K562 (cell line): ENCODE measurements around the gene CLSTN1. TPM values are rescaled to one million over a fixed set of nuclear protein-coding genes. Genes with fewer than 3 reads are reported as not detected.

ENCODE experiments used
- ARID3B ChIP-seq: fragments of 250-450 bp; sonication (Bioruptor Pico); IDR thresholded peaks from 2 replicates; pipeline ENCODE4 v1.4.0; 2020; ENCODE audit warnings: borderline replicate concordance
- FUS ChIP-seq: fragments of 200-400 bp; formaldehyde crosslinking; optimal IDR thresholded peaks from 2 replicates; pipeline ENCODE3; 2017; ENCODE audit warnings: low read depth, low read length
- GATA2 ChIP-seq: sonication (generic); formaldehyde crosslinking; IDR thresholded peaks from 2 replicates; pipeline ENCODE4 v1.4.0; 2020; ENCODE audit warnings: mild to moderate bottlenecking, missing genetic modification reagents
- HDAC3 ChIP-seq: fragments of 450-650 bp; IDR thresholded peaks from 2 replicates; pipeline ENCODE4 v1.6.1; 2018; ENCODE audit warnings: borderline replicate concordance, mild to moderate bottlenecking, moderate library complexity; ENCODE audit not compliant: partially characterized antibody
- KLF16 ChIP-seq: IDR thresholded peaks from 2 replicates; pipeline ENCODE4 v1.6.1; 2016; ENCODE audit warnings: antibody characterized with exemption
- MCM3 ChIP-seq: fragments of 450-650 bp; IDR thresholded peaks from 2 replicates; pipeline ENCODE4 v1.6.1; 2016
- NR2C2 ChIP-seq, 2 experiments: fragments of 200-800 bp in 1 of 2; sonication (Bioruptor generic) in 1 of 2; sonication (generic) in 1 of 2; formaldehyde crosslinking in 1 of 2; IDR thresholded peaks; 2 replicates each; pipeline versions ENCODE4 v1.6.1 to v1.8.0; 2016 to 2022; ENCODE audit warnings: mild to moderate bottlenecking in 1 of 2, missing compliant biosample characterization in 1 of 2, missing genetic modification characterization in 1 of 2, missing genetic modification reagents in 1 of 2
- SP1 ChIP-seq: sonication (generic); formaldehyde crosslinking; IDR thresholded peaks from 2 replicates; pipeline ENCODE4 v1.8.1; 2022; ENCODE audit warnings: mild to moderate bottlenecking, missing genetic modification reagents
- TCF15 ChIP-seq: fragments of 250-450 bp; sonication (Bioruptor Pico); IDR thresholded peaks from 2 replicates; pipeline ENCODE4 v1.8.0; 2022; ENCODE audit warnings: moderate library complexity, mild to moderate bottlenecking, inconsistent platforms
- XRCC5 ChIP-seq: fragments of 200-400 bp; formaldehyde crosslinking; IDR thresholded peaks from 2 replicates; pipeline ENCODE4 v1.6.1; 2017; ENCODE audit warnings: low read depth, mild to moderate bottlenecking, low read length
- ZBTB40 ChIP-seq, 2 experiments: fragments of 450-650 bp in 1 of 2; sonication (generic) in 1 of 2; formaldehyde crosslinking in 1 of 2; IDR thresholded peaks; 2 replicates each; pipeline versions ENCODE4 v1.7.1 to v1.9.0; 2016 to 2022; ENCODE audit warnings: inconsistent platforms in 1 of 2, mild to moderate bottlenecking in 1 of 2, missing genetic modification reagents in 1 of 2
- ZNF143 ChIP-seq: sonication (generic); formaldehyde crosslinking; IDR thresholded peaks from 2 replicates; pipeline ENCODE4 v1.9.0; 2022; ENCODE audit warnings: mild to moderate bottlenecking, missing genetic modification reagents
- ZNF507 ChIP-seq: conservative IDR thresholded peaks from 2 replicates; pipeline ENCODE4 v1.6.1; 2017; ENCODE audit warnings: missing genetic modification characterization, missing compliant biosample characterization
- ZNF511 ChIP-seq: sonication (generic); formaldehyde crosslinking; IDR thresholded peaks from 2 replicates; pipeline ENCODE4 v1.8.0; 2022; ENCODE audit warnings: mild to moderate bottlenecking, missing genetic modification reagents
- polyA plus RNA-seq, 8 experiments: library from polyadenylated mRNA; depleted of rRNA in 4 of 8; stranded (reverse) in 5 of 8; unstranded in 3 of 8; fragments of >200 nt; fragmentation: Nextera tagmentation in 2 of 8; fragmentation: Illumina TruSeq in 1 of 8; extraction: Ambion mirVana in 2 of 8; extraction: Trizol in 1 of 8; gene quantifications; 2 replicates each; pipeline versions ENCODE4 v1.2.1 to v1.2.3, GENCODE V29; 2011 to 2014; ENCODE audit warnings: inconsistent platforms in 1 of 8, missing spikeins in 1 of 8
- total RNA-seq, 7 experiments: library from RNA; depleted of rRNA in 6 of 7; stranded (reverse); fragments of >200 nt in 6 of 7; fragmentation: Illumina TruSeq in 2 of 7; extraction: Trizol in 2 of 7; gene quantifications; 2 replicates each; pipeline versions ENCODE4 v1.2.1 to v1.2.3, GENCODE V29; 2011 to 2021; ENCODE audit warnings: low replicate concordance in 1 of 7

The CLSTN1 gene
- total and polyA plus RNA-seq, 9 of the 15 experiments (the other 6 are each of a cell fraction or from before 2014, with no cell fraction given): 1.1 to 32.5 (median 13.3) TPM

GRCh38 chr1:9724706-9725476 lies 98.9 kb downstream of the CLSTN1 start (continued):
- TF ChIP-seq ARID3B: no peak
- no peak for TF ChIP-seq TCF15 (CRISPR knock-in tag)
- TF ChIP-seq ZBTB40 (IDR thresholded peaks at IDR 0.05): no peak
- TF ChIP-seq ZBTB40 (CRISPR knock-in tag; IDR thresholded peaks at IDR 0.05): no peak
- TF ChIP-seq ZNF511: no peak
- TF ChIP-seq MCM3: no peak
- no peak for TF ChIP-seq HDAC3
- TF ChIP-seq XRCC5: peak; percentile 92
- TF ChIP-seq NR2C2 (CRISPR knock-in tag; IDR thresholded peaks at IDR 0.05): no peak
- TF ChIP-seq NR2C2 (tag; IDR thresholded peaks at IDR 0.05): no peak
- no peak for TF ChIP-seq GATA2
- TF ChIP-seq SP1 (CRISPR knock-in tag): peak; percentile 19; the same call in 1 of the 2 replicates
- TF ChIP-seq ZNF143 (CRISPR knock-in tag): no peak
- no peak for TF ChIP-seq FUS
- TF ChIP-seq ZNF507 (tag): no peak
- peak; percentile 80 for TF ChIP-seq KLF16
